NCI-H1930 (cell line): Measurements from ENCODE around the gene ARHGAP4.

Experiments used
- DNase-seq, 2 experiments: peaks; one replicate each; lab custom pipeline; 2025; lab: John Stamatoyannopoulos, UW

The ARHGAP4 gene

DNA sequence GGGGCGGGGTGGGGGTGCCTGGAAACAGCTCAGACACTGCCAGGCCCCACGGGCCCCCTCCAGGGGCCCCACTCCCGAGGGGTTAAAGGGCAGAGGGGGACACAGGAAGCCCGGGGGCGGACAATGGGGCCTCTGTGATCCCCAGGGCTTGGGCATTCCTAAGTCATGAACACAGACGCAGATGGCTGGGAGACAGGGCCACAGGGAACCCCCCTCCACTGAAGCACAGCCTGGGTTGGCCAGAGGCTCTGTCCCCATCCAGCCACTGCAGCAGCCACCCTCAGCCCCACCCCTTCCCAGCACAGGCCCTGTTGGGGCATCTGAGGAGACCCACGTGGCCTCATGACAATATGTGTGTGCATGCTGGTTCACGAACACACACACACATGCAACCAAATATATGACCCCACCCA lies 44.0 kb downstream of the ARHGAP4 start:
- no peak for DNase-seq

DNA sequence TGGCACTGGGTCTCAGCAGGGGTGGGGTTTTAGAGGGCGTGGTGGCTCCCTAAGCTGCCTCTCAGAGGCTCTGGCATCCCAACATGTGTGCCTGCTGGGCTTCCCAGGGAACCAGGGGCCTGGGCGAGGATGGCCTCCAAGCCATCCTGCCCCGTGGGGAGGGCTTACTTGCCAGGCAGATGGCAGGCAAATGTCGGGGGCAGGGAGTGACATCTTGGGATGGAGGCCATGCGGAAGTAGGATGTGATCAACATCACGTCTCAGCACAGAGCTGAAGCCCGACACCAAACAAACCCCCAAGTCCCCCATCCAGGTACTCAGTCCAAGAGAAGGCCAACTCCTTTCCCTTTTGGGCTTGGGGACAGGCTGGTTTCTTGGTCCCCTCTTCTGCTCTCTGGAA lies 44.8 kb downstream of the ARHGAP4 start:
- DNase-seq, result no peak

DNA sequence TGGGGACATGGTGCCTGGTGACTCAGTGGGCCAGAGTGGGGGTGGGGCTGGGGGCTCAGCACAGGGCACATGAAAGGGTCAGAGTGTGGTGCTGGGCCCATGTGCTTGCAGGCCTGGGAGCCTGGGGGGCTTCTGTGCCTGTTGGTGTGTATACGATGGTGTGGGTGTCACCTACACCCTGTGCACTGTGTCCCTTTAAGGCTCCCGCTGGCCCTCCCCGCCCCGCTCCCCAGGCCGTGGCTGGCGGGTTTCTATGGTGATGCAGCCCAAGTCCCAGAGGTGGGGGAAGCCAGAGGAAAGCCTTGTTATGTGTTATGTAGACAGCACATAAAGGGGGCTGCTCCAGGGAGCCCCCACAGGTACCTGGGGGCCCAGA lies 45.6 kb downstream of the ARHGAP4 start:
- DNase-seq, result no peak

DNA sequence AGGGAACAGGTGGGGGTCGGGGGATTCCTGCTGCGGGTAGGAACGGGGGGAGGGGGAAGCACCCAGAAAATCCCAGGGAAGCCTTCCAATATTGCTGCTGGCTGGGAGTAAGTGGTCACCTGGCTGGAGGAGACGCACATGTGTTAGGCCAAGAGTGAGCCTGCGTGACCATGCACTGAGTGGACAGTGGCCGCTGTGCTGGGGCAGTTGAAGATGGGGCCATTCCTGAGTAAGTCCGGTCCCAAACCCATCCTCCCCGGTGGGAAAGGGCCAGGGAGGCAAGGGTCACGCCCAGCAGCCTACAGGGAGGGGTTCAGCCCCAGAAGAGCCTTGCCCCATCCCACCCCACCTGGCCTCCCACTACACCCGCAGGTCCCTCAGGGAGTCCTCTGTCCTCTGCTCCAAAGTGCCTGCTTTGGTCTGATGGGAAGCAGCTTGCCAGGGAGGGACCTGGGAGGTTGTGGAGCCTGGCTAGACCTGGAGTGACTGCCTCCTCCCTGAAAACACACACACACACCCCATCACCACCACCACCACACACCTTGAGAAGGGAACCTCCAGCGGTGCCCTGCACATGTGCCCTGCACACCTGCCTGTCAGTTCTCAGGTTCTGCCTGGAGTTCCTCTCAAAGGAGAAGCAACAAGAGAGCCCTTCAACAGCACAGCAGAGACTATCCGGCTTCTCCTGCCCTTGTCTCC lies 46.2 kb downstream of the ARHGAP4 start:
- DNase-seq, result no peak

DNA sequence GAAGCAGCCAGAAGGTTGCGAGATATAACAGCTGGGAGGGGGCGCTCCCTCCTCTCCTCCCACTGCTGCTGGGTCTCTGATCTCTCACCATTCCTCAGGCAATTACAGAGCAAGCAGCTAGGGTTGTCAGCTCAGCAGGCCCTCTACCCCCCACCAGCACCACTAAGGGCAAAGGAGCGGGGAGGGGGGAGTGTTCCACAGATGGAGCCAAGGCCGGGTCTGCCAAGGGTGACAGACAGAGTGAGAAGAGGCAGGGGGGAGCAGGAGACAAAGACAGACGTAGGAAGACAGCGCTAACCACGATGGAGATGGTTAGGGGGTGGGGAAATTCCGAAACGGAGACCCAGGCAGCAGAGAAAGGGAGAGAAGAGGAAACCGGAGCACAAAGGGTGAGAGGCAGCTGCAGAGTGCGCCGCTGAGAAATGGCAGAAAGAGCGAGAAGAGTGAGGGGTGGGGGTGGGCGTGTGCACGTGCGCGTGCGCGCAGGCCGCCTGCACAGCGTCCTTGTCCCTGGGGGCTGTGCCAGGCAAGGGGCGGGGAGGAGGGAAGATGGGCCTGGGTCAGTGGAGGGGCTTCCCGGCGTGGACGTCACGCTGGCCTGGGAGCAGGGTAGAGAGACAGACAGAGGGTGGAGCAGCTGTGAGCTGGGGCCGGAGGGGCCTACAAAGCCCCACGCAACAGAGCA lies 47.0 kb downstream of the ARHGAP4 start:
- DNase-seq, result no peak

DNA sequence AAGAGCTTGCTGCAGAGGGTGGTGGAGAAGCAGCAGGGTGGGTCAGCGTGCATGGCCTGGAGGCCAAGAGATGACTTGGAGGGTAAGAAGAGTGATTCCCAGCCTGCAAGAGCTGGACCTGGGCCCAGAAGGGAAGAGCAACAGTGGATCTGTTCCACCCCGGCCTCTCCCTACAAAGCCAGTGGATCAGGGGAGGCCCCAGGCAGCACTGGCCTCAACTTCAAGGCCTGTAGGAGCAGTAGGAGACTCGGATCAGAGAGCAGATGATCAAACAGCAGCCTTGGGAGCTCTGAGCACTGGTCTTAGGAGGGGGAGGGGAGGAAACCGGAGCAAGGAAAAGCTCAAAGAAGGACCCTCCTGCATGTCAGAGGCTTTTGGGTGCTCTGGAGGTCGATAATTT lies 47.7 kb downstream of the ARHGAP4 start:
- no peak for DNase-seq

DNA sequence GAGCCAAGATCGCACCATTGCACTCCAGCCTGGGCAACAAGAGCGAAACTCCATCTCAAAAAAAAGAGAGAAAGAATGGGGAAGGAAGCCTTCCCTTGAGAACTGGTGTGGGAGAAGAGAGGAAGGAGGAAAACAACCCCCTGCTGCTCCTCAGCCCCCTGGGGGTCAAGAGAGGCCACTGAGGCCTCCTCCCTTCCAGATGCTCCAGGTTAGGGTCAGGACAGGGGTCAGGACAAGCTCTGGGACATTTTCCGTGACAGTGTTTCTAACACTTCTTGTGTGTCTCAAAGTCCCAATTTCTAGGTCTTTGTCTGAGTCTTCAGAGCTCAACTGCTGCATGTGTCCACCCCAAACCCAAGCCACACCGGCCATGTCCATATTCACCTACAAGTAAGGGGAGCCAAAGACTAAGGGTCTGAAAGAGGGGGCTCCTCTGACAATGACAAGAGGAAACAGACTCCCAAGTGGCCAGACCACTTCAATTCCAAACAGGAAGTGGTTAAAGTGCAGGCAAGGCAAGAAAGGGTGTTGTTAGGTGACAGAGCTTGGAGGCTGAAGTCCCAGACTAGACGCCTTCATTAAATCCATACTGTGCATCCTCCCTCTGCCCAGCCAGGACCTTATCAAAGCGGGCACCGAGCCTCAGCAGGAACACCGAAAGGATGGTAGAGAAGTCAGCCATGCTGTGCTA lies 48.3 kb downstream of the ARHGAP4 start:
- DNase-seq, result no peak

DNA sequence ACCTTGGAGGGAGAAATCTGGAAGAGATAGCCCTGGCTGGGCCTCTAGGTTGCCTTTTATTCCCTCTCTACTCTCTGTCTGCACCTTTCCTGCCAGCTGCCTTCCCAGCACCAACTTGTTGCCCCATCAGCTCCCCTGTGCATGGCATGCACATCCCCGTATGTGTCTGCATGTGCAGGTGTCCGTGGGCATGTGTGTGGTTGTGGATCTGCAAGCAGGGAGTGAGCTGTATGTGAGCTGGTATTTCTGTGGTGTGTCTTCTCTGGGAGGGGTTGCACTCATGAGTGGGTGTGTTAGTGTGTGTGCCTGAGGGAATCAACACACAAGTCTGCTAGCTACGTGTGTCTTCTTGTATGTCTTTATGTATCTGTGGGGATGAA lies 50.0 kb downstream of the ARHGAP4 start:
- no peak for DNase-seq

DNA sequence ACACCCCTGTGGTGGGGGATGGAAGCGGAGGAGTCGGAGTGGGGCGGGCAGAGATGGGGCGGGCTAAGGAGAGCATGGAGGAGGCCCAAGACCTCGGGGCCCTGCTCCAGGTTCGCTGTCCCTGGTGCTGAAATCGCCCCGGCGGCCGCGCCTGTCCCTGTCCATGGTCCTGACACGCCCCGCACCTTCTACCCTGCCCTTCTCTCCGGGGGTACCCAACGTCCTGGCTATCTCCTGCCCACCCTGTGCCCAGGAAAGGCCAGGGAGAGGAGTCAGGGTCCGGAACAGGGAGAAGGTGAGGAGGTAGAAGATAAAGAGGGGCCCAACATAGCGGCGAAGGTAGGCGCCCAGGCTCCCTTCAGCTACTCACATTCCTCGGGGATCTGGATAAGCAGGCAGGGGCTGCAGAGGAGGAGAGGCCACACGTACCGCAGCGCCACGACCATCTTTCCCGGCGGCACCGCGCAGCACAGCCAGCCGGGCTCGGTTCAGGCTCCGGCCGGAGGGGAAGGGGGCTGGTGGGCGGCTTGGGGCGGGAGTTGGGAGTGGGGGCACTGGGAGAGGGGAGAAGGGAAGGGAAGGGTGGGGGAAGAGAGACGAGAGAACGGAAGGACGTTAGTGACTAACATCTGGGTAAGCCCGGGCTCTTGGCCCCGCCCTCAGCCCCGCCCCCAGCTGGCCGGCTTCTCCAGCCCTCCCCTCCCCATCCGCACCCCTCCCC lies 50.5 kb downstream of the ARHGAP4 start:
- peak in 1 of 2 experiments; percentile 21 for DNase-seq

DNA sequence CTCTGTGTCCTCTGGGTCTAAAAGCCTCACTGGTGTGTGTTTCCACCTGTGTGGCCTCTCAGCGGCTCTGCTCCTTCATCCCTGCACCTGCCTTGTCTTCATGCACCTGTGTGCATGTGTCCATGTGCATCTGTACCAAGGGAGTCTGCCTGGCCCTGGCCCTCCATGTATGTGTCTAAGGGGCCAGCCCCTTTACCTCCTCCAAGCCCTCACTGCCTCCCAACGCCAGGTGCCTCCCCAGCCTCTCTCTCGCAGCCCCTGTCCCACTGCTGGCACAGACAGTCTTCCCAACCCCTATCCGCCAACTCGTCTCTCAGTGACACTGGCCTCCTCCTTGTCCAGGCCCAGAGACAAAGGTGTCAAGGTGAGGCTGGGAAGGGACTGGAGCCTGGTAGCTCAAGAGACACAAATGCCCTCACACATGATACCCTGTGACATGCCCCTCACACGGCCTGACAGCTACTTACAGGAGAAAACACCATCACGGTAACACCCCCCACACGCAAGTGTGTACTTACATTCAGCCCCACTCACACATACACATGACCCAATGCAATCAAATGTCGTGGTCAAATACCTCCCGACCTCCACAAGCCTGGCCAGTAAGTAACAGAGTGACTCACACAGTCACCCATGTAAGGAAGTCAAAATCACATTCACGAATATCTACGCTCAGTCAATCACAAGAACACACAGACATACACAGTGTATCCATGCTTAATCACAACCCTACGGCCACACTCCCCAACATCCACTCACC lies 51.5 kb downstream of the ARHGAP4 start:
- no peak for DNase-seq

DNA sequence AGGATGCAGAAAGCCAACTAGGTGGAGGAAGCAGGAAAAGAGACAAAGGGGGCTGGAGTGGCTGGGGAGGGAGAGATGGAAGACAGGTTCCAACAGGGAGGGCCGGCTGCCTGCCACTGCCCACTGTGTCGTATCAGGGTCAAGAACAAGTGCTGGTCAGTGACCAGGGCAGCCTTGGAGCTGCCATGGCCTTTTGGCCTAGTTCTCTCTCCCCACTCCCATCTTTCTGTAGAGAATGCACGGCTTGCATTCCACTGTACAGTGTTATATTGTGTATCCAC lies 52.0 kb downstream of the ARHGAP4 start:
- no peak for DNase-seq

DNA sequence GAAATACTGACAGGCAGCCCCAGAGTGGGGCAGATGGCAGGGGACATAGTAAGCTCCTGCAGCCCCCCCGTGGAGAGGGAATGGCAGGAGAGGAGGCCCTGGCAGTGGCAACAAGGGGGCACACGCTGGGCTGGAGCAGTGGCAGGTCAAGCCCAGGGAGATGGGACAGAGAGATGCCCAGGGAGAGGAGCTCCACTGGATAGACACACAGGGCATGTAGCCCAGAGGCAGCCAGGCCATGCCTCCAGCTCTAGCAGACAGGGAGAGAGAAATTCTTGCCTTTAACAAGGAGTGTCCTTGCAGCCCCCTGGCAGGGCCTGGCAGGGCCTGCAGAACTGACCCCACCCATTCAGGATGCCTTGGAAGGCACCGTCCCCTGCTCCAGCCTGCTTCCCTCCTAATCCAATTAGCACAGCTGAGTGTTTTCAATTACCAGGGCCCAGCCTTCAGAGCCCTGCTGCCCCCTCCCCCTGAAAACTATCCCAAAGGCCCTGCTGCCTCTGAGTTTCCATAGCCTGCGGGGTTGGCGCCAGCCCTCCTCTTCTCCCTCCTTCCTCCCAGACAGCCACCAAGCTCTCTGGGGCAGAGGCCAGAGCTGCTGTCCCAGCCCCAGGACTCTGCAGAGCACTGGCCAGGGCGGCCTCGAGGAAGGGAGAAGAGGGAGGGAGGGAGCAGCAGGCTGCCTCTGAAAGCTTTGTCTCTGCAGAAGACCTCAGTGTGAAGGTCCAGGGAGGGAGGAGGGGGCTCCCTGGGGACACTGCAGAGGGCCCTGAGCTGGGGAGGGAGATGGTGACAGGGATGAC lies 52.6 kb downstream of the ARHGAP4 start:
- DNase-seq, result no peak

DNA sequence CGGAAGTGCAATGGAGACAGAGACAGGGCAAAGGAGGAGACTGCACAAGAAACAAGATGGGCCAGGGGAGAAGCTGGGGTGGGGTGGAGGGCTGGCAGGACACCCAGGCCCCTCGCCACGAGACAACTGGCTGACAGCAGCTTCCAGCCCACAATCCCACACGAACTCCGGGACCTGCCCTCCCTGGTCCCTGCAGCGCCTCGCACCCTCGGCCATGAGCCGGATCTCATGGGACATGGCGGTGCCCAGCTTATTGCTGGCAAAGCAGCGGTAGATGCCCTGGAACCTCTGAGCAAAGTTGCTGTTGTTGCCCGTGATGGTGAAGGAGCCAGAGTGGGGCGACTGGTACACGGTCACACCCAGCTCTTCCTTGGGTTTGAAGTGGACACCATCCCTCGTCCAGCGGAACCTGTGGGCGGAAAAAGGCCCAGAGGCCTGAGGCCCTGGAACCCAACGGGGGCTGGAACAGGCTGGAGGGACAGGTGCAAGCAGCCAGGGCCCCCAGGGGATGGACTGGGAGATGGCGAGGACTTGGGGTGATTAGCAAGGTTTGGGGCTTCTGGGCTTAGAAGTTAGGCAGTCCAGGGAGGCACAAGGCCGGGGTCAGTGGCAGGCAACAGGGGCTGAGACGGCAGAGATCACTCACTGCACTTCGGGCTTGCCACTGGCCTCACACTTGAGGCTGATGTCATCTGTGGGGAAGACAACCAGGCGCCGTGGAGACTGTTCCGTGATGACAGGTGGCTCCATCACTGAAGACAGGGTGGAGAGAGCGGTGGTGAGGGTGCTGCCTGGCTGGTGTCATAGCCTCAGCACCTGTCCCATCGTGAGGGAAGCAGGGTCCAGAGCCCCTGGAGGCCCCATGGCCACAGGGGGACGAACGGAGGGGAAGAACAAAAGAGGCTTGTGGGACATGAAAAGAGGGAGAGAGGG lies 53.9 kb downstream of the ARHGAP4 start:
- DNase-seq, result no peak

DNA sequence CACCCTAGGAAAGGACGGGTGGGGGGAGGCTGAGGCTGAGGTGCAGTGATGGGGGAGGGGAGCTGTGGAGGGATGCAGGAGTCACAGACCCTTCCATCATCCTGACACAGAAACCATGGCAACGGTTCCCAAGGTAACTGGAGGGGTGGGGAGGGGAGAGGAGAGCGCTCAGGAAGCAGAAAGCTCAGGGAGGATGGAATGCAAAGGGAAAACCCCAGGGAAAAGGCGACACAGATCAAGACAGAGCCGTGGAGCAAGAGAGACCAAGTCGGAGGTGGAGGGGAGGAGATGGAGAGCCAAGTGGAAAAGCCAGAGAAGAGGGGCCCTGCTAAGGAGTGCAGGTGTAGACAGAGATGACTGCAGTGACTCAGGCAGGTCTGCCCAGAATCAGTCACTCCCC lies 54.6 kb downstream of the ARHGAP4 start:
- DNase-seq, result no peak

DNA sequence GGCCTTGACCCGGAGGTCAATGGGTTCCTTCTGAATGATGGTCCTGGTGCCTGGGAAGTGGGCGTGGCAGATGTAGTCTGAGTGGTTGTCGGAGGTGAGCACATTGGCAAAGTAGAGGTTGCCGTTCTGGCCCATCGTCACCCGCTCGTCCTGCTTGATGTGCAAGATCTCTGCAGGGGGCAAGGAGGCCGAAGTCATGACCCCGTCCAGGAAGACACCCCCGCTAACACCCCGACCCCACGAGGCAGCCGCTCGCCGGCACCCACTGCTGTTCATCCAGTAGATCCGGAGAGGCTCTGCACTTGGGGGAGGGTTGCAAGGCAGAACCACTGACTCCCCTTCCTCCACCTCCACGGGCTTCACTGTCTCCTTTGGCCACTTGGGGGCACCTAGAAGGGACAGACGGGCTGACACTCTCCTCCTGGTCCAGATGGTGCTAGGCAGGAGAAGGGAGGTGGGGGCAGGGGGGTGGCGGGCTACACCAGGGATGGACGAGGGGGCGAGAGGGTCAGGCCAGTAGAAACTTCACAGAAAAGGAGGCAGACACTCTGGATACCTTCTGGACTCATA lies 55.2 kb downstream of the ARHGAP4 start:
- no peak for DNase-seq

DNA sequence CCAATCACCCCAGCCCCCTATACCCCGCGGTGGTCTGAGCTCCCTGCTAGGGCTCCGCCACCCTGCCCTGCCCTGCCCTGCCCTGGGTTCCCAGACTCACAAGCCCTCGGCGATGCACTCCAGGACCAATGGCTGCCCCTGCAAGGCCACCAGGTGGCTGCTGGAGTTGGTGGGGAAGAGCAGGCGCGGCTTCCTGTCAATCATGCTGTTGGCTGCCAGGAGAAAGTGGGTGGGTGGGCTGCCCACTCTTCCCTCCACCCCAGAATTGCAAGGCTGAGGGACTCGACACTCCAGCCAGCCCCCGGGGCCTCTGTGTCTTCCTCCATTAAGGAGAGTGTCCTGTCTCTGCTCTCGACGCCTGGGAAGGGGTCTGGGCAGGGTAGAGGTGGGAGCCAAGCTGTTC lies 55.8 kb downstream of the ARHGAP4 start:
- DNase-seq, result no peak

DNA sequence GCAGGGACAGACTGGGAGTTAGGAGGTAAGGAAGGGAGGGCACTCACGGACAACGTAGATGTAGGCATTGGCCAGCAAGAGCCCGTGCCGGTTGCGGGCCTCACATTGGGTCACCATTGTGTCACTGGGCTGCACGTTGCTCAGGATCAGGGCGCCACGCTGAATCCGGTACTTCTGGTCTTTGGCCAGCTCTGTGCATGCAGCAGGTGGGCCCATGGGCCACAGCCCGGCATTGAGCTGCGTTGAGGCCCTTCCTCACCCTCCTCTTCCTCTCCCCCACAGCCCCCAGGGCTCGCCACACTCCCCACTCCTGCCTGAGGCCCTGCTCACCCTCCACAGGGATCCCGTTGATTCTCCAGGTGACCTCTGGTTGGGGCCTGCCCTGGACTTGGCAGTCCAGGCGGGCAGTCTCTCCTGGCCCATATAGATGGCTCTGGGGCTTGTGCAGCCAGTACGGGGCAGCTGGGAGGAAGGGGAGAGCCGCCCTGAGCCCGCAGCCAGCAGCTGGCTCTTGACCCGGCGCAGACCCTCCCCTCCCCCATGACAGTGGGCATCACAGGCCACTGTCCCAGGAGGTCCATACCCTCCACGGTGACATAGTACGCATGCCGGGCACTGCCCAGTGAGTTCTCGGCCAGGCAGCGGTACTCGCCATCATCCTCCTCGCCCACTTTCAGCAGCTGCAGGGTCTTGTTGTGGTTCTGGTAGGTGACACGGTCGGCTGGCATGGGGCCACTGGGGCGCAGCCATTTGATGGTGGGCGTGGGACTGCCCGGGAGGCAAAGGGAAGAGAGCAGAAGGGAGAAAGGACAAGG lies 56.4 kb downstream of the ARHGAP4 start:
- no peak for DNase-seq

DNA sequence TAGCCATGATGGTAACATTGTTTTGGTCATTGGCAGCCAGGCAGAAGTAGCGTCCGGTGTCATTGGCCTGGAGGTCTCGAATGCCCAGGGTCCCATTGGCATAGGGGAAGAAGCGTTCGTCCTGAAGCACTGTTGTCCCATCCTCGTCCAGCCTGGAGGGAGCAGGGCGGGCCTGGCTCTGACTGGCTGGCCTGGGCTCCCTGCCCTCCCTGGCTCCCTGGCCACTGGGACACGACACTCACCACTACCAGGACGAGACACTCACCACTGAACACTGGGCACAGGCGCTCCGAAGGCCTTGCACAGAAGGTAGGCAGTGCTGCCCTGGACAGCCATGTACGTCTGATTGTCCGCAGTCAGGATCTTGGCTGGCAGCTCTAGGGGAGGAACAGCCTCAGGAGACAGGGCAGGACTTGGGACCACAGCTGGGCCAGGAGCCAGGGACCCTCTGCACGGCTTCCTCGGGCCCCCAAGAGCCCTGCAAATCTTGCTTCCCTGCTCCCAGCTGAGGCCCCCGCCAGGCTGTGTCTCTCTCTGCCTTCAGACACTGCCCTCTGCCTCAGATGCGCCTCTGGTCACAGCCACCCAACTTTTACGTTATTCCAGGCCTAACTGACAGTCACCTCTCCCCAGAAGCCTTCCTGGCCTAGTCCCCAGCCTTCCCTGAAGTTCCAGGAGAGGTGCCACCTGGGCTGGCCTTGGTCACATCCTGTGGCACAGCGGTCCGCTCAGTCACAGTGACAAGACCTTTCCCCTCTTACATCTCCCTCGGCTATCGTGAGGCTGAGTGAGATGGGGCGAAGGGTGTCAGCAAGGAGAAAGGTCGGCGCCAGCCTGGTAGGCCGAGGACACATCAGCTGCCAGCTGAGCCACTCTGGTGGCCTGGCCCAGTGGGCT lies 57.2 kb downstream of the ARHGAP4 start:
- DNase-seq, result no peak
